Measurements from ENCODE around the gene CEACAM8.

DNA sequence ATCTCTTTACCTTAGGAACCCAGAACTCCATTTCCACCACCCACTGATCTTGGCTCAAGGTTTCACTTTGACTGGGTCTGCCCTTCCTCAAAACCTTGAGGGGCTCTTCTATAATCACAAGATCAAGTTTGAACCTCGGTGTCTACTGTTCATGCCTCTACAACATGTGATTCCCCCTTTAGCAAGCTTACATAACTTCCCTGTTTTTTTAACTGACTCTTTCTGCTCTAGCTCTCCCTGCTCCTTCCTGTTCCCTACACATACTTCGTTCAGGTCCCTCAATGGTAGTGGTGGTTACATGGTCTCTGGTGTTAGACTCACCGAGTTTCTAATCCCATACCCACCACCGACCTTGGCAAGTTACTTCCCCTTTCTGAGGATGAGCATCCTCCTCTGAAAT is 26.7 kb downstream of the CEACAM8 start:
- TF ChIP-seq EZH2phosphoT487 (IDR thresholded peaks at IDR 0.05; ENCODE audit: low read length) (no peak), CTCF (IDR thresholded peaks at IDR 0.05; ENCODE audit: low read length) (no peak)
